ENCODE measurements around the gene NMS. TPM values are rescaled to one million over a fixed set of nuclear protein-coding genes. Genes with fewer than 3 reads are reported as not detected.

Gene NMS
- total RNA-seq, 1 experiment from 2014 or later, result not detected

DNA sequence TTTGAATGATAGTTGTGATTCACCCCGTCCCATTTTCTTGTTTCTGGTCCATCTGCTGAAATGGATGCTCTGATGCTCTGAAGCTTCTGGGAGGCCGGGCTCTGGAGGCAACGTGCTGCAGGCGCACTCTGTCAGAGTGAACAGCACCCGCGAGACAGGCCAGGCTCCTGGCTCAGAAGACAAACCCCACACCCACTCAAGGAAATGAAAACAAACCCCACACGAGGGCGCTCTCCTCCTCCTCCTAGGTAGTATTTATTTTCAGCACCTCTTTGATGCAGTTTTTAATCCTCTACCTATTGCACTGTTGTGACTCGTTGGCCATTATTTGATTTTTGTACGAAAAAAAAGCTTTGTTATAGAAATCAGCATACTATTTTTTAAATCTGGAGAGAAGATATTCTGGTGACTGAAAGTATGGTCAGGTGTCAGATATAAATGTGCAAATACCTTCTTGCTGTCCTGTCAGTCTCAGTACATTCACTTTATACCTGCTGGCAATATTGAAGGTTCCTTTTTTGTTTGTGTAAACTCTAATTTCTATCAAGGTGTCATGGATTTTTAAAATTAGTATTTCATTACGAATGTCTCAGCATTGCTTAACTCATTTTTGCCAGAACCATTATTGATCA lies 42.5 kb upstream of the NMS start:
- H3K9me3 ChIP-seq (ENCODE audit: low read length), result no peaks in the 10 kb centered on the region
- intact Hi-C loops (cut with micrococcal nuclease), result loop anchor here (2.0 kb wide), 1 partner anchor 133 kb away; no protein-coding TSS in a partner anchor
- no peaks in the 10 kb centered on the region for H3F3A ChIP-seq (ENCODE audit: low read length, unreplicated experiment)
- no TSS peak for BruUV-seq (replicated peaks)
- ATAC-seq, result peak; percentile 88
- TF ChIP-seq CTCF (conservative IDR thresholded peaks at IDR 0.05; ENCODE audit: low read depth, low read length) (peak; percentile 70), EZH2 (IDR thresholded peaks at IDR 0.05; ENCODE audit: low read length, unreplicated experiment) (no peak)
- DNase-seq, result peak; percentile 68
- no peaks in the 10 kb centered on the region for H3K36me3 ChIP-seq (ENCODE audit: low read depth, low read length)
- no peak overlapping the region for H2AFZ ChIP-seq (ENCODE audit: low read length)
- no peak overlapping the region for H3K9ac ChIP-seq (ENCODE audit: low read length)
- no peaks in the 10 kb centered on the region for H3K4me1 ChIP-seq (ENCODE audit: insufficient read depth, low read length)
- no peak overlapping the region for H3K4me2 ChIP-seq (ENCODE audit: low read length)
- no peaks in the 10 kb centered on the region for H3K27me3 ChIP-seq (ENCODE audit: low read length)
- no peaks in the 10 kb centered on the region for H3K79me2 ChIP-seq (ENCODE audit: low read length)
- no peaks in the 10 kb centered on the region for H3K9me2 ChIP-seq (replicated peaks; ENCODE audit: low read length)
- ChIA-PET POLR2A (ENCODE audit: unreplicated experiment) (interaction anchor here (0.9 kb wide), 1 partner anchor 135 kb away, joined by 14 read pairs; the partner anchor contains the start of gene PDCL3), CTCF (no interaction called here)
- H4K20me1 ChIP-seq (ENCODE audit: low read length), result no peaks in the 10 kb centered on the region
- H3K27ac ChIP-seq (ENCODE audit: low read length), result no peak overlapping the region
- no peak overlapping the region for H3K4me3 ChIP-seq (ENCODE audit: low read length)

DNA sequence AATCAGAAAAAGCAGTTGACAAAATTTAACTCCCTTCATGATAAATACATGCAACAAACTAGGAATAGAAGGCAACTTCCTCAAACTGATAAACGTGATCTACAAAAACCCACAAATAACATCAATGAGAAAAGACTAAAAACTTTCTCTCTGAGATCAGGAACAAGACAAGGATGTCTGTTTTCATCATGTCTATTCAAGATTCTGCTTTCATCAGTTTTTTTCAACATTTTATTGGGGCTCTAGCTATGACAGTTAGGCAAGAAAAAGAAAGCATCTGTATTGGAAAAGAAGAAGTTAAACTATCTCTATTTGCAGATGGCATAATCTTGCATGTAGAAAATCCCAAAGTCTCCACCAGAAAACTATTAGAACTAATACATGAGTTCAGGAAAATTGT lies 40.6 kb upstream of the NMS start:
- Histone ChIP-seq H3K36me3 (ENCODE audit: low read depth, low read length) (no peaks in the 10 kb centered on the region), H3K9me3 (ENCODE audit: low read length) (no peaks in the 10 kb centered on the region), H3K4me2 (ENCODE audit: low read length) (no peak overlapping the region), H3K9me2 (replicated peaks; ENCODE audit: low read length) (no peaks in the 10 kb centered on the region), H3K27ac (ENCODE audit: low read length) (no peak overlapping the region), H3F3A (ENCODE audit: low read length, unreplicated experiment) (no peaks in the 10 kb centered on the region), H3K4me1 (ENCODE audit: insufficient read depth, low read length) (no peaks in the 10 kb centered on the region), H2AFZ (ENCODE audit: low read length) (no peak overlapping the region), H4K20me1 (ENCODE audit: low read length) (no peaks in the 10 kb centered on the region), H3K79me2 (ENCODE audit: low read length) (no peaks in the 10 kb centered on the region), H3K9ac (ENCODE audit: low read length) (no peak overlapping the region), H3K27me3 (ENCODE audit: low read length) (no peaks in the 10 kb centered on the region), H3K4me3 (ENCODE audit: low read length) (no peak overlapping the region)
- no TSS peak for BruUV-seq (replicated peaks)
- DNase-seq (no peak), ATAC-seq (no peak)
- intact Hi-C loops (cut with micrococcal nuclease), result no loop called here
- ChIA-PET POLR2A (ENCODE audit: unreplicated experiment) (no interaction called here), CTCF (no interaction called here)
- TF ChIP-seq CTCF (conservative IDR thresholded peaks at IDR 0.05; ENCODE audit: low read depth, low read length), result no peak

DNA sequence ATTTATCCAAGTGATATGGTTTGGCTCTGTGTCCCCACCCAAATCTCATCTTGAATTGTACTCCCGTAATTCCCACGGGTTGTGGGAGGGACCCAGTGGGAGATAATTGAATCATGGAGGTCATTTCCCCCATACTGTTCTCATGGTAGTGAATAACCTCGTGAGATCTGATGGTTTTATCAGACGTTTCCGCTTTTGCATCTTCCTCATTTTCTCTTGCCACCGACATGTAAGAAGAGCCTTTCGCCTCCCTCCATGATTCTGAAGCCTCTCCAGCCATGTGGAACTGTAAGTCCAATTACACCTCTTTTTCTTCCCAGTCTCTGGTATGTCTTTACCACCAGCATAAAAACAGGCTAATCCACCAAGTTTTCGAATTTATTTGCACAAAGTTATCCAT lies 32.5 kb upstream of the NMS start:
- H3K4me2 ChIP-seq (ENCODE audit: low read length), result no peak overlapping the region
- H3K4me1 ChIP-seq (ENCODE audit: insufficient read depth, low read length), result no peaks in the 10 kb centered on the region
- no peaks in the 10 kb centered on the region for H4K20me1 ChIP-seq (ENCODE audit: low read length)
- H3K27ac ChIP-seq (ENCODE audit: low read length), result no peak overlapping the region
- no peaks in the 10 kb centered on the region for H3F3A ChIP-seq (ENCODE audit: low read length, unreplicated experiment)
- no TSS peak for BruUV-seq (replicated peaks)
- H3K9me3 ChIP-seq (ENCODE audit: low read length), result no peaks in the 10 kb centered on the region
- H3K9me2 ChIP-seq (replicated peaks; ENCODE audit: low read length), result no peaks in the 10 kb centered on the region
- no peak overlapping the region for H3K9ac ChIP-seq (ENCODE audit: low read length)
- H3K36me3 ChIP-seq (ENCODE audit: low read depth, low read length), result no peaks in the 10 kb centered on the region
- ChIA-PET CTCF (no interaction called here), POLR2A (ENCODE audit: unreplicated experiment) (no interaction called here)
- H3K27me3 ChIP-seq (ENCODE audit: low read length), result peaks cover 5% of the 10 kb centered on the region; the same call in 1 of the 2 replicates
- H2AFZ ChIP-seq (ENCODE audit: low read length), result no peak overlapping the region
- no peak overlapping the region for H3K4me3 ChIP-seq (ENCODE audit: low read length)
- no peaks in the 10 kb centered on the region for H3K79me2 ChIP-seq (ENCODE audit: low read length)
- intact Hi-C loops (cut with micrococcal nuclease), result no loop called here
- DNase-seq (no peak), ATAC-seq (no peak)
- no peak for TF ChIP-seq CTCF (conservative IDR thresholded peaks at IDR 0.05; ENCODE audit: low read depth, low read length)
- no peak for TF ChIP-seq EZH2 (IDR thresholded peaks at IDR 0.05; ENCODE audit: low read length, unreplicated experiment)
- no peak for TF ChIP-seq EZH2phosphoT487 (IDR thresholded peaks at IDR 0.05; ENCODE audit: borderline replicate concordance, low read length)

Measured in PC-3 (cell line).